Measurements from ENCODE around the gene ALK. TPM values are rescaled to one million over a fixed set of nuclear protein-coding genes. Genes with fewer than 3 reads are reported as not detected.

ALK gene
- total and polyA plus RNA-seq, 10 of the 15 experiments (the other 5 are each of a cell fraction or from before 2014, with no cell fraction given) = 0.11 TPM; not detected in 9

DNA sequence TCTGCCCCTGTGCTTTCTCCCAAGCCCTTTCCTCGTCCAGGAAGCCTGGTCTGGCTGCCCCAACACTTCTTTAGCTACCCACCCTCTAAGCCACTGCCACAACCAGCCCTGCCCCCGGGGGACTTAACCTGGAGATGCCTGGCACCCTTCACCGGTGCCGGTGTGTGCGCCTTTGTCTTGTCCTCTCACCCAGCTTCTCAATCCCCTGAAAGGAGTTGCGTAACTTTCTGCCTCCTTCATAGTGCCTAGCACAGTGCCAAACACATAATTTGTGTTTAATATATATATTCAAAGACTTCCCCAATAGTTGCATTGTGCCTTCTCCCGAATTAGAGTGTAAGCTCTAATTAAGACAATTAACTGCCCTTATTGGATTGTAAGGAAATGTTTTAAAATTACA lies 70.6 kb downstream of the ALK start (continued):
- TF ChIP-seq, protein P1, sequence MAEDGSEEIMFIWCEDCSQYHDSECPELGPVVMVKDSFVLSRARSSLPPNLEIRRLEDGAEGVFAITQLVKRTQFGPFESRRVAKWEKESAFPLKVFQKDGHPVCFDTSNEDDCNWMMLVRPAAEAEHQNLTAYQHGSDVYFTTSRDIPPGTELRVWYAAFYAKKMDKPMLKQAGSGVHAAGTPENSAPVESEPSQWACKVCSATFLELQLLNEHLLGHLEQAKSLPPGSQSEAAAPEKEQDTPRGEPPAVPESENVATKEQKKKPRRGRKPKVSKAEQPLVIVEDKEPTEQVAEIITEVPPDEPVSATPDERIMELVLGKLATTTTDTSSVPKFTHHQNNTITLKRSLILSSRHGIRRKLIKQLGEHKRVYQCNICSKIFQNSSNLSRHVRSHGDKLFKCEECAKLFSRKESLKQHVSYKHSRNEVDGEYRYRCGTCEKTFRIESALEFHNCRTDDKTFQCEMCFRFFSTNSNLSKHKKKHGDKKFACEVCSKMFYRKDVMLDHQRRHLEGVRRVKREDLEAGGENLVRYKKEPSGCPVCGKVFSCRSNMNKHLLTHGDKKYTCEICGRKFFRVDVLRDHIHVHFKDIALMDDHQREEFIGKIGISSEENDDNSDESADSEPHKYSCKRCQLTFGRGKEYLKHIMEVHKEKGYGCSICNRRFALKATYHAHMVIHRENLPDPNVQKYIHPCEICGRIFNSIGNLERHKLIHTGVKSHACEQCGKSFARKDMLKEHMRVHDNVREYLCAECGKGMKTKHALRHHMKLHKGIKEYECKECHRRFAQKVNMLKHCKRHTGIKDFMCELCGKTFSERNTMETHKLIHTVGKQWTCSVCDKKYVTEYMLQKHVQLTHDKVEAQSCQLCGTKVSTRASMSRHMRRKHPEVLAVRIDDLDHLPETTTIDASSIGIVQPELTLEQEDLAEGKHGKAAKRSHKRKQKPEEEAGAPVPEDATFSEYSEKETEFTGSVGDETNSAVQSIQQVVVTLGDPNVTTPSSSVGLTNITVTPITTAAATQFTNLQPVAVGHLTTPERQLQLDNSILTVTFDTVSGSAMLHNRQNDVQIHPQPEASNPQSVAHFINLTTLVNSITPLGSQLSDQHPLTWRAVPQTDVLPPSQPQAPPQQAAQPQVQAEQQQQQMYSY (CRISPR knock-in tag; IDR thresholded peaks at IDR 0.05) = no peak
- TF ChIP-seq, protein P2, sequence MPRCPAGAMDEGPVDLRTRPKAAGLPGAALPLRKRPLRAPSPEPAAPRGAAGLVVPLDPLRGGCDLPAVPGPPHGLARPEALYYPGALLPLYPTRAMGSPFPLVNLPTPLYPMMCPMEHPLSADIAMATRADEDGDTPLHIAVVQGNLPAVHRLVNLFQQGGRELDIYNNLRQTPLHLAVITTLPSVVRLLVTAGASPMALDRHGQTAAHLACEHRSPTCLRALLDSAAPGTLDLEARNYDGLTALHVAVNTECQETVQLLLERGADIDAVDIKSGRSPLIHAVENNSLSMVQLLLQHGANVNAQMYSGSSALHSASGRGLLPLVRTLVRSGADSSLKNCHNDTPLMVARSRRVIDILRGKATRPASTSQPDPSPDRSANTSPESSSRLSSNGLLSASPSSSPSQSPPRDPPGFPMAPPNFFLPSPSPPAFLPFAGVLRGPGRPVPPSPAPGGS (IDR thresholded peaks at IDR 0.05; ENCODE audit: borderline replicate concordance, insufficient read depth, low read depth, low read length, poor library complexity, severe bottlenecking) = no peak
- TF ChIP-seq NR2C2 (IDR thresholded peaks at IDR 0.05; ENCODE audit: borderline replicate concordance, control insufficient read depth, insufficient read length, low read depth) = no peak
- TF ChIP-seq, protein P3, sequence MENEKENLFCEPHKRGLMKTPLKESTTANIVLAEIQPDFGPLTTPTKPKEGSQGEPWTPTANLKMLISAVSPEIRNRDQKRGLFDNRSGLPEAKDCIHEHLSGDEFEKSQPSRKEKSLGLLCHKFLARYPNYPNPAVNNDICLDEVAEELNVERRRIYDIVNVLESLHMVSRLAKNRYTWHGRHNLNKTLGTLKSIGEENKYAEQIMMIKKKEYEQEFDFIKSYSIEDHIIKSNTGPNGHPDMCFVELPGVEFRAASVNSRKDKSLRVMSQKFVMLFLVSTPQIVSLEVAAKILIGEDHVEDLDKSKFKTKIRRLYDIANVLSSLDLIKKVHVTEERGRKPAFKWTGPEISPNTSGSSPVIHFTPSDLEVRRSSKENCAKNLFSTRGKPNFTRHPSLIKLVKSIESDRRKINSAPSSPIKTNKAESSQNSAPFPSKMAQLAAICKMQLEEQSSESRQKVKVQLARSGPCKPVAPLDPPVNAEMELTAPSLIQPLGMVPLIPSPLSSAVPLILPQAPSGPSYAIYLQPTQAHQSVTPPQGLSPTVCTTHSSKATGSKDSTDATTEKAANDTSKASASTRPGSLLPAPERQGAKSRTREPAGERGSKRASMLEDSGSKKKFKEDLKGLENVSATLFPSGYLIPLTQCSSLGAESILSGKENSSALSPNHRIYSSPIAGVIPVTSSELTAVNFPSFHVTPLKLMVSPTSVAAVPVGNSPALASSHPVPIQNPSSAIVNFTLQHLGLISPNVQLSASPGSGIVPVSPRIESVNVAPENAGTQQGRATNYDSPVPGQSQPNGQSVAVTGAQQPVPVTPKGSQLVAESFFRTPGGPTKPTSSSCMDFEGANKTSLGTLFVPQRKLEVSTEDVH (IDR thresholded peaks at IDR 0.05; ENCODE audit: low read depth, partially characterized antibody) = no peak
- no peak for TF ChIP-seq HDGF (IDR thresholded peaks at IDR 0.05)
- no peak for TF ChIP-seq BHLHE40 (IDR thresholded peaks at IDR 0.05; ENCODE audit: borderline replicate concordance in 1 of 2, low read depth in 2 of 2, low read length in 1 of 2)
- TF ChIP-seq, protein P4, sequence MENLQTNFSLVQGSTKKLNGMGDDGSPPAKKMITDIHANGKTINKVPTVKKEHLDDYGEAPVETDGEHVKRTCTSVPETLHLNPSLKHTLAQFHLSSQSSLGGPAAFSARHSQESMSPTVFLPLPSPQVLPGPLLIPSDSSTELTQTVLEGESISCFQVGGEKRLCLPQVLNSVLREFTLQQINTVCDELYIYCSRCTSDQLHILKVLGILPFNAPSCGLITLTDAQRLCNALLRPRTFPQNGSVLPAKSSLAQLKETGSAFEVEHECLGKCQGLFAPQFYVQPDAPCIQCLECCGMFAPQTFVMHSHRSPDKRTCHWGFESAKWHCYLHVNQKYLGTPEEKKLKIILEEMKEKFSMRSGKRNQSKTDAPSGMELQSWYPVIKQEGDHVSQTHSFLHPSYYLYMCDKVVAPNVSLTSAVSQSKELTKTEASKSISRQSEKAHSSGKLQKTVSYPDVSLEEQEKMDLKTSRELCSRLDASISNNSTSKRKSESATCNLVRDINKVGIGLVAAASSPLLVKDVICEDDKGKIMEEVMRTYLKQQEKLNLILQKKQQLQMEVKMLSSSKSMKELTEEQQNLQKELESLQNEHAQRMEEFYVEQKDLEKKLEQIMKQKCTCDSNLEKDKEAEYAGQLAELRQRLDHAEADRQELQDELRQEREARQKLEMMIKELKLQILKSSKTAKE (IDR thresholded peaks at IDR 0.05; ENCODE audit: low read depth, poor library complexity, severe bottlenecking) = no peak
- TF ChIP-seq PAX5 (IDR thresholded peaks at IDR 0.05; ENCODE audit: borderline replicate concordance, low read depth, low read length) = no peak

Data from GM12878 (cell line).